Neuronal stem cell (in vitro differentiated cells): Measurements from ENCODE around the gene CYB561A3.

Source experiments
- DNase-seq: peaks from one replicate; pipeline ENCODE4 v3.0.0-alpha.2; 2013; ENCODE audit warnings: low spot score
- H2AFZ ChIP-seq: one replicate; pipeline ENCODE4 v1.6.1; 2013; ENCODE audit warnings: mild to moderate bottlenecking, low read length, inconsistent platforms
- H2AK5ac ChIP-seq: 2 replicates; pipeline ENCODE4 v1.6.1; 2013; ENCODE audit warnings: low read depth, mild to moderate bottlenecking, inconsistent platforms, low read length, moderate library complexity, mixed read lengths
- H2BK120ac ChIP-seq: 2 replicates; pipeline ENCODE4 v1.6.1; 2013; ENCODE audit warnings: low read depth, mild to moderate bottlenecking, inconsistent platforms, low read length, moderate library complexity, mixed read lengths
- H2BK12ac ChIP-seq: one replicate; pipeline ENCODE4 v1.6.1; 2013; ENCODE audit warnings: low read length, inconsistent platforms
- H2BK15ac ChIP-seq: 2 replicates; pipeline ENCODE4 v1.6.1; 2013; ENCODE audit warnings: mild to moderate bottlenecking, low read length, inconsistent platforms, mixed read lengths
- H2BK5ac ChIP-seq: one replicate; pipeline ENCODE4 v1.6.1; 2013; ENCODE audit warnings: inconsistent platforms, mild to moderate bottlenecking, low read length, moderate library complexity
- H3K14ac ChIP-seq: one replicate; pipeline ENCODE4 v1.6.1; 2013; ENCODE audit warnings: low read length, inconsistent platforms
- H3K18ac ChIP-seq: 2 replicates; pipeline ENCODE4 v1.6.1; 2013; ENCODE audit warnings: low read length, inconsistent platforms
- H3K23ac ChIP-seq: 2 replicates; pipeline ENCODE4 v1.6.1; 2013; ENCODE audit warnings: low read depth, mild to moderate bottlenecking, mixed read lengths, low read length, inconsistent platforms; ENCODE audit not compliant: poor library complexity
- H3K27ac ChIP-seq: replicated peaks from 3 replicates; pipeline ENCODE4 v1.5.1; 2013; ENCODE audit warnings: low read length, inconsistent platforms
- H3K27me3 ChIP-seq, 3 experiments: 2 replicates each; pipeline ENCODE4 v1.6.1; 2013; ENCODE audit warnings: low read length in 3 of 3, mild to moderate bottlenecking in 2 of 3, inconsistent platforms in 1 of 3, low read depth in 1 of 3, mixed read lengths in 1 of 3, moderate library complexity in 1 of 3; ENCODE audit not compliant: control insufficient read depth in 3 of 3, insufficient read depth in 3 of 3
- H3K36me3 ChIP-seq, 2 donors: replicated peaks in 1 of 2; 2 replicates each; pipeline ENCODE4 v1.6.1; 2013; ENCODE audit warnings: low read length in 2 of 2; ENCODE audit not compliant: control insufficient read depth in 2 of 2, insufficient read depth in 2 of 2
- H3K4ac ChIP-seq: 2 replicates; pipeline ENCODE4 v1.6.1; 2013; ENCODE audit warnings: inconsistent platforms, mild to moderate bottlenecking, low read length, moderate library complexity
- H3K4me1 ChIP-seq, 2 donors: 1 replicate in 1 of 2; 2 replicates in 1 of 2; pipeline ENCODE4 v1.6.1; 2013; ENCODE audit warnings: low read length in 2 of 2, low read depth in 1 of 2; ENCODE audit not compliant: control insufficient read depth in 2 of 2, insufficient read depth in 1 of 2
- H3K4me2 ChIP-seq: one replicate; pipeline ENCODE4 v1.6.1; 2013; ENCODE audit warnings: mild to moderate bottlenecking, low read length, inconsistent platforms; ENCODE audit not compliant: insufficient read depth, poor library complexity, severe bottlenecking
- H3K4me3 ChIP-seq, 2 donors: 2 replicates each; pipeline ENCODE4 v1.5.1; 2013; ENCODE audit warnings: low read length in 2 of 2, mild to moderate bottlenecking in 2 of 2, inconsistent platforms in 1 of 2, moderate library complexity in 1 of 2
- H3K79me1 ChIP-seq: one replicate; pipeline ENCODE4 v1.6.1; 2013; ENCODE audit warnings: low read depth, mild to moderate bottlenecking, inconsistent platforms, low read length, moderate library complexity
- H3K9ac ChIP-seq: one replicate; pipeline ENCODE4 v1.6.1; 2013; ENCODE audit warnings: mild to moderate bottlenecking, low read depth, low read length, inconsistent platforms; ENCODE audit not compliant: poor library complexity
- H3K9me3 ChIP-seq, 2 donors: replicated peaks in 1 of 2; 2 replicates each; pipeline versions ENCODE3 to v1.6.1; 2013; ENCODE audit warnings: low read length in 2 of 2, mild to moderate bottlenecking in 2 of 2, inconsistent platforms in 1 of 2, low read depth in 1 of 2, mixed read lengths in 1 of 2, moderate library complexity in 1 of 2; ENCODE audit not compliant: control insufficient read depth in 2 of 2, insufficient read depth in 1 of 2
- H4K8ac ChIP-seq: one replicate; pipeline ENCODE4 v1.6.1; 2013; ENCODE audit warnings: low read depth, mild to moderate bottlenecking, inconsistent platforms, low read length, moderate library complexity
- H4K91ac ChIP-seq: one replicate; pipeline ENCODE4 v1.6.1; 2013; ENCODE audit warnings: low read length, low read depth, mild to moderate bottlenecking, inconsistent platforms; ENCODE audit not compliant: poor library complexity
- WGBS, 2 donors: extraction: QIAGEN DNeasy Blood & Tissue Kit; methylation state at CpG; one replicate each; pipeline ENCODE4 v1.1.7; 2013; ENCODE audit warnings: missing lambda C conversion rate in 2 of 2, mixed read lengths in 1 of 2; ENCODE audit not compliant: insufficient read length in 2 of 2, insufficient replicate concordance in 1 of 2; ENCODE audit errors: extremely low coverage in 2 of 2; 5-methylcytosine and 5-hydroxymethylcytosine counted together

CYB561A3 gene

DNA sequence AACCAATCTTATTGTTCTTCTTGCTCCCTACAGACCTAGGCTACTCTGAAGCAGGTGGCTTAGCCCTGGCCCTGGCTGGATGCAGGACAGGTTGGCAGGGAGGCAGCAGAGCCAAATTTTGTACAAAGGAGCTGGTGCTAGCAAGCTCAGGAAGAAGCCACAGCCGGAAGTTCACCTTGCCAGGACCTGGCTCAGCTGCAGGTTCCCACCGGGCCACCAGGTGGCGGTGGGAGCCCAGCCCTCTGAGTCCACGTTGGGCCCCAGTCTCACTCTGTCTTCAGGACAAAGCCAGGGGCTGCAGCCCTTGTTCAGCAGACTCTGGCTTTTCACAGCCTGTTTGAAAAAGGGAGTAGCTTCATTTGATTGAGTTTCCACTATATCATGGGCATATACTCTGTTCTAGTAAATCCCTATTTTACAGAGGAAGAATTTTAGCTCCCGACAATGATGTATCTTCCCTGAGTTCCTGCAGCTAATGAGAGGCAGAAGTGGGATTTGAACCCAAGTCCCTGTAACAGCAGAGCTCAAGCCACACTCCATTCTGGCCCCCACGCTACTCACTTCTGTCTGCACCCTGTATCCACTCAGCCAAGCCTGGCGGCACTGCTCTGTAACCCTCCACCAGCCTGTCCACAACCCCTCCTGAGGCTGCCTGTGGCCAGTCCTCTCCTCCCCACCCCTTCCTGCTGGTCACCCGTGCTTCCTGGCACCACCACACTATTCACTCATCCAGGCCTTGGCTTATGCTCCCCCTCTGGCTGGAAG, 25.3 kb downstream of the CYB561A3 start:
- Histone ChIP-seq H3K9me3 (no peaks in the 10 kb centered on the region), H2BK120ac (peak overlapping the region; percentile 62), H3K4ac (peak overlapping the region; percentile 43), H2BK15ac (peak overlapping the region; percentile 86), H3K4me3 (no peak overlapping the region), H3K23ac (peak overlapping the region; percentile 8), H2BK5ac (peak overlapping the region; percentile 77), H4K8ac (peak overlapping the region; percentile 92), H3K9ac (no peak overlapping the region), H3K18ac (peak overlapping the region; percentile 90), H4K91ac (peak overlapping the region; percentile 34), H2BK12ac (peak overlapping the region; percentile 68), H3K4me1 (peaks cover 11 to 36% of the 10 kb centered on the region in 2 donors), H3K4me2 (no peak overlapping the region), H3K14ac (no peak overlapping the region), H3K79me1 (peaks cover 10% of the 10 kb centered on the region), H3K27me3 (no peaks in the 10 kb centered on the region), H2AFZ (peak overlapping the region; percentile 73), H3K27ac (no peak overlapping the region), H2AK5ac (peak overlapping the region; percentile 54), H3K36me3 (peaks cover 2 to 22% of the 10 kb centered on the region in 2 donors)
- no CpG with 5 or more reads among the region's 8 CpGs for WGBS, 2 donors
- peak; percentile 69 for DNase-seq

- DNase-seq: no peak
- Histone ChIP-seq H3K79me1 (peaks cover 10% of the 10 kb centered on the region), H2BK15ac (no peak overlapping the region), H3K27me3 (no peaks in the 10 kb centered on the region), H3K9ac (no peak overlapping the region), H2BK12ac (no peak overlapping the region), H3K14ac (no peak overlapping the region), H2AK5ac (no peak overlapping the region), H3K4me1 (peaks cover 11 to 37% of the 10 kb centered on the region in 2 donors), H3K23ac (no peak overlapping the region), H3K27ac (no peak overlapping the region), H3K4me3 (no peak overlapping the region), H3K4ac (no peak overlapping the region), H3K36me3 (peaks cover 2 to 31% of the 10 kb centered on the region in 2 donors), H4K91ac (no peak overlapping the region), H4K8ac (no peak overlapping the region), H2BK120ac (no peak overlapping the region), H3K9me3 (no peaks in the 10 kb centered on the region), H3K4me2 (no peak overlapping the region), H2BK5ac (no peak overlapping the region), H3K18ac (no peak overlapping the region), H2AFZ (peak overlapping the region; percentile 72)
- no CpG with 5 or more reads among the region's 1 CpG for WGBS, 2 donors
Observed at GRCh38 chr11:61335355-61335710, 26.3 kb downstream of the CYB561A3 start.

DNA sequence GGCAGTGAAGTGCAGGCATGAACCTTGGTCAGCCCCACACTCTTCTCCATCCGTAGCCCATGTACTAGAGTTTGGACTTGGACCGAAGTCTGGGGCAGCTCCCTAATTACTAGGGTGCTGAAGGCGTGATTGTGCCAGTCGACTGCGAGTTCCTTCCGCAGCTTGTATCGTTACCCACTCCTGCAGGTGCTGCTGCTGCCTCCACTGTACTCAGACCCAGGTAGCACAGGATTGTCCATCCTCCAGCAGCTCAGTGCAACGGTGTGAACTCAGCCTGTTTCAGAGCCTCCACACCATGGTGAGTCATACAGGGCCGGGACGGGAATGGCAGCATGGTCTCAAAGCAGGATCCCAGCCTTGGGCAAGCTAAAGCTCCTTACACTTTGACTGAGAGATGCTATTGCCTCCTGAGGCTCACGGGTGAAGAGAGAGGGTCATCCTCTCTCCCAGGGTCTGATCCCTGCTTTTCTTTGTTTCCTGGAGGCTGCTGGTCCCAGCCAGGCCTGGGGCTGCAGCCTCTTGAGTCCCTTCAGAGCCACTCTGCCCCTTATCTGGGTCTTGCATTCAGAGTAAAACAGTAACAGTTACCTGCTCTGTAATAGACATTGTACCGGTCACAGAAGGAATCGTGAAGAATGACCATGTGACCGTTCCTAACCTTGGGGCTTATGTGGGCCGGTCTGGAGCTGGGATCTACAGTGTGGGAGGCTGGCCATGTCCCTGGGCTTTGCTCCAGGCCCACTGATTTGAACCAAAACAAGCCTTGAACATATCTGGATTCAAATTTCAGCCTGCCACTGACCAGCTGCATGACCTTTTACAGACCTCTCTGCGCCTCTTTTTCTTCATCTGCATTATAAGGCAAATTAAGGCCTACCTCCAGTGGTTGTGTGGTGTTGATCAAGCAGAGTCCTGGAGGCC, 27.0 kb downstream of the CYB561A3 start:
- H2BK120ac ChIP-seq: no peak overlapping the region
- no peak overlapping the region for H2BK12ac ChIP-seq
- H3K4me3 ChIP-seq: peak overlapping the region in 1 of 2 donors; percentile 37
- H3K79me1 ChIP-seq: peaks cover 10% of the 10 kb centered on the region
- no peak overlapping the region for H3K4ac ChIP-seq
- no peak for DNase-seq
- no peak overlapping the region for H3K4me2 ChIP-seq
- peak overlapping the region; percentile 6 for H2AK5ac ChIP-seq
- no peak overlapping the region for H3K14ac ChIP-seq
- peak overlapping the region; percentile 78 for H3K9ac ChIP-seq
- H3K9me3 ChIP-seq: no peaks in the 10 kb centered on the region
- H4K91ac ChIP-seq: no peak overlapping the region
- H2BK5ac ChIP-seq: no peak overlapping the region
- H3K23ac ChIP-seq: no peak overlapping the region
- WGBS, 2 donors: no CpG with 5 or more reads among the region's 16 CpGs
- H3K36me3 ChIP-seq: peaks cover 4 to 37% of the 10 kb centered on the region in 2 donors
- peak overlapping the region; percentile 72 for H2AFZ ChIP-seq
- no peak overlapping the region for H2BK15ac ChIP-seq
- H3K27me3 ChIP-seq: no peaks in the 10 kb centered on the region
- peaks cover 11 to 37% of the 10 kb centered on the region in 2 donors for H3K4me1 ChIP-seq
- no peak overlapping the region for H3K18ac ChIP-seq
- H4K8ac ChIP-seq: no peak overlapping the region
- H3K27ac ChIP-seq: no peak overlapping the region
